H1 (cell line): ENCODE measurements around the gene POGLUT2. TPM values are rescaled to one million over a fixed set of nuclear protein-coding genes. Genes with fewer than 3 reads are reported as not detected.

ENCODE experiments used
- CTCF ChIA-PET: fragments of 300-600 bp; sonication (Branson Sonifier 250); formaldehyde crosslinking; loops from one replicate; lab custom pipeline; 2021; ENCODE audit not compliant: partially characterized antibody; lab: Charles Lee
- POLR2A ChIA-PET: fragments of 300-600 bp; sonication (Branson Sonifier 250); formaldehyde crosslinking; loops from one replicate; lab custom pipeline; 2021; ENCODE audit warnings: inconsistent platforms; ENCODE audit not compliant: partially characterized antibody; lab: Charles Lee
- DNase-seq, 2 experiments: peaks; one replicate each; pipeline versions ENCODE4 v3.0.0 to v3.0.0-alpha.2; 2010 to 2022; ENCODE audit warnings: low spot score in 2 of 2, low read depth in 1 of 2, mixed read lengths in 1 of 2
- FAIRE-seq: peaks from 2 replicates; lab custom pipeline; 2011; peaks lifted over from hg19 to GRCh38; lab: Jason Lieb, UNC
- H2AFZ ChIP-seq: 2 replicates; pipeline ENCODE4 v1.8.1; 2012; ENCODE audit warnings: low read length, inconsistent platforms
- H2AK5ac ChIP-seq: 2 replicates; pipeline ENCODE4 v1.6.1; 2013; ENCODE audit warnings: low read depth, low read length
- H2BK120ac ChIP-seq: replicated peaks from 2 replicates; pipeline ENCODE3; 2013; ENCODE audit warnings: low read depth, low read length, inconsistent platforms
- H2BK12ac ChIP-seq: 2 replicates; pipeline ENCODE4 v1.6.1; 2013; ENCODE audit warnings: low read depth, low read length
- H2BK15ac ChIP-seq: 2 replicates; pipeline ENCODE4 v1.6.1; 2013; ENCODE audit warnings: low read length
- H2BK20ac ChIP-seq: 2 replicates; pipeline ENCODE4 v1.6.1; 2013; ENCODE audit warnings: low read length
- H2BK5ac ChIP-seq: 2 replicates; pipeline ENCODE4 v1.6.1; 2013; ENCODE audit warnings: low read depth, low read length
- H3K14ac ChIP-seq: 2 replicates; pipeline ENCODE4 v1.6.1; 2013; ENCODE audit warnings: inconsistent platforms; ENCODE audit not compliant: insufficient read length
- H3K18ac ChIP-seq: 2 replicates; pipeline ENCODE4 v1.6.1; 2013; ENCODE audit warnings: low read length; ENCODE audit errors: extremely low read depth
- H3K23ac ChIP-seq: 2 replicates; pipeline ENCODE4 v1.6.1; 2013; ENCODE audit warnings: inconsistent platforms; ENCODE audit not compliant: insufficient read length
- H3K23me2 ChIP-seq: 2 replicates; pipeline ENCODE4 v1.6.1; 2013; ENCODE audit warnings: low read depth, low read length
- H3K27ac ChIP-seq: 2 replicates; pipeline ENCODE4 v1.6.1; 2011; ENCODE audit warnings: low read depth, low read length, inconsistent platforms
- H3K27me3 ChIP-seq, 4 experiments: replicated peaks in 1 of 4; 1 replicate in 1 of 4; 2 replicates in 3 of 4; pipeline versions ENCODE4 v1.6.1 to v1.8.1; 2011 to 2013; ENCODE audit warnings: low read length in 3 of 4, mild to moderate bottlenecking in 3 of 4, inconsistent platforms in 2 of 4, mixed read lengths in 2 of 4, moderate library complexity in 1 of 4; ENCODE audit not compliant: control insufficient read depth in 3 of 4, insufficient read depth in 3 of 4; ENCODE audit errors: extremely low read depth in 1 of 4
- H3K36me3 ChIP-seq, 4 experiments: 2 replicates each; pipeline versions ENCODE4 v1.6.1 to v1.8.1; 2011 to 2013; ENCODE audit warnings: mild to moderate bottlenecking in 4 of 4, low read length in 3 of 4, moderate library complexity in 2 of 4, control low read depth in 1 of 4, inconsistent platforms in 1 of 4; ENCODE audit not compliant: insufficient read depth in 4 of 4, control insufficient read depth in 2 of 4
- H3K4ac ChIP-seq: replicated peaks from 2 replicates; pipeline ENCODE3; 2013; ENCODE audit warnings: low read length, low read depth, mixed read lengths, inconsistent platforms; ENCODE audit not compliant: insufficient read length
- H3K4me1 ChIP-seq, 4 experiments: replicated peaks in 1 of 4; 1 replicate in 1 of 4; 2 replicates in 3 of 4; pipeline versions ENCODE4 v1.6.1 to v1.8.1; 2011 to 2013; ENCODE audit warnings: low read length in 3 of 4, inconsistent platforms in 2 of 4, mixed read lengths in 1 of 4; ENCODE audit not compliant: insufficient read depth in 4 of 4, control insufficient read depth in 3 of 4
- H3K4me2 ChIP-seq, 2 experiments: 2 replicates each; pipeline versions ENCODE4 v1.6.1 to v1.8.1; 2011 to 2013; ENCODE audit warnings: low read depth in 2 of 2, low read length in 2 of 2, control low read depth in 1 of 2, inconsistent platforms in 1 of 2, mild to moderate bottlenecking in 1 of 2; ENCODE audit not compliant: insufficient read depth in 1 of 2
- H3K4me3 ChIP-seq, 4 experiments: fragments of 200-600, 300-600 bp in 1 of 4; sonication (generic), shearing (Covaris generic), sonication (Bioruptor Twin) in 1 of 4; 2 replicates each; pipeline versions ENCODE4 v1.5.1 to v1.8.1; 2011 to 2016; ENCODE audit warnings: low read length in 4 of 4, low read depth in 3 of 4, control low read depth in 2 of 4, inconsistent platforms in 2 of 4, mild to moderate bottlenecking in 2 of 4, mixed read lengths in 1 of 4, moderate library complexity in 1 of 4; ENCODE audit not compliant: insufficient read depth in 2 of 4; ENCODE audit errors: extremely low read depth in 1 of 4
- H3K56ac ChIP-seq: replicated peaks from 2 replicates; pipeline ENCODE3; 2013; ENCODE audit warnings: low read depth, mild to moderate bottlenecking, mixed read lengths, low read length, inconsistent platforms; ENCODE audit not compliant: insufficient read length
- H3K79me1 ChIP-seq: 2 replicates; pipeline ENCODE4 v1.6.1; 2013; ENCODE audit warnings: low read depth, low read length, control low read depth
- H3K79me2 ChIP-seq, 2 experiments: 2 replicates each; pipeline versions ENCODE4 v1.6.1 to v1.8.1; 2012 to 2013; ENCODE audit warnings: low read length in 2 of 2, mild to moderate bottlenecking in 2 of 2, inconsistent platforms in 1 of 2; ENCODE audit not compliant: insufficient read depth in 2 of 2, control insufficient read depth in 1 of 2
- H3K9ac ChIP-seq, 4 experiments: replicated peaks in 1 of 4; 1 replicate in 1 of 4; 2 replicates in 3 of 4; pipeline versions ENCODE4 v1.6.1 to v1.8.1; 2011 to 2013; ENCODE audit warnings: low read depth in 3 of 4, low read length in 3 of 4, control low read depth in 2 of 4, mild to moderate bottlenecking in 2 of 4, moderate library complexity in 2 of 4, inconsistent platforms in 1 of 4; ENCODE audit errors: extremely low read depth in 1 of 4
- H3K9me3 ChIP-seq, 2 experiments: 2 replicates each; pipeline versions ENCODE4 v1.6.1 to v1.8.1; 2012 to 2013; ENCODE audit warnings: mild to moderate bottlenecking in 2 of 2, moderate library complexity in 2 of 2, control low read depth in 1 of 2, inconsistent platforms in 1 of 2, low read depth in 1 of 2, low read length in 1 of 2, mixed read lengths in 1 of 2; ENCODE audit not compliant: insufficient read depth in 2 of 2
- H4K20me1 ChIP-seq, 2 experiments: replicated peaks in 1 of 2; 2 replicates each; pipeline versions ENCODE3 to v1.8.1; 2011 to 2013; ENCODE audit warnings: inconsistent platforms in 2 of 2, low read length in 2 of 2, mild to moderate bottlenecking in 1 of 2; ENCODE audit not compliant: insufficient read depth in 2 of 2, control insufficient read depth in 1 of 2
- H4K5ac ChIP-seq: 2 replicates; pipeline ENCODE4 v1.6.1; 2013; ENCODE audit warnings: low read length, low read depth, mixed read lengths, inconsistent platforms; ENCODE audit not compliant: insufficient read length
- H4K8ac ChIP-seq: 2 replicates; pipeline ENCODE4 v1.8.0; 2013; ENCODE audit warnings: mild to moderate bottlenecking, moderate library complexity, low read length, inconsistent platforms; ENCODE audit not compliant: insufficient read depth; ENCODE audit errors: extremely low read depth
- H4K91ac ChIP-seq: replicated peaks from 2 replicates; pipeline ENCODE3; 2013; ENCODE audit warnings: low read length, mixed read lengths, inconsistent platforms; ENCODE audit not compliant: insufficient read length
- ATF2 ChIP-seq: IDR thresholded peaks from 2 replicates; pipeline ENCODE4 v1.6.1; 2012; ENCODE audit warnings: low read length, inconsistent platforms
- KDM4A ChIP-seq: IDR thresholded peaks from one replicate; pipeline ENCODE4 v1.7.1; 2012; ENCODE audit warnings: low read depth, mild to moderate bottlenecking, moderate library complexity, low read length, inconsistent platforms; ENCODE audit not compliant: severe bottlenecking
- WGBS, 2 experiments: shearing (Covaris generic) in 1 of 2; methylation state at CpG; one replicate each; pipeline versions ENCODE4 v1.1.6 to v1.1.7; 2013 to 2015; ENCODE audit warnings: low lambda C conversion rate in 2 of 2, mixed read lengths in 2 of 2, inconsistent platforms in 1 of 2, low coverage in 1 of 2, missing lambda C conversion rate in 1 of 2; ENCODE audit not compliant: insufficient replicate concordance in 2 of 2, insufficient coverage in 1 of 2, insufficient read length in 1 of 2; ENCODE audit errors: extremely low coverage in 1 of 2, missing lambda C conversion rate in 1 of 2; 5-methylcytosine and 5-hydroxymethylcytosine counted together
- polyA plus RNA-seq, 7 experiments: library from polyadenylated mRNA; depleted of rRNA in 3 of 7; stranded (reverse) in 5 of 7; unstranded in 2 of 7; fragments of >200 nt in 5 of 7; fragments of 200-250 nt in 2 of 7; gene quantifications; 1 replicate in 5 of 7; 2 replicates in 1 of 7; 4 replicates in 1 of 7; pipeline versions ENCODE4 v1.2.1 to v1.2.3, GENCODE V29; 2011 to 2013; ENCODE audit warnings: missing spikeins in 2 of 7, mixed read lengths in 2 of 7
- total RNA-seq: library from RNA; stranded (reverse); fragmentation: NEBNext Ultra II Directional; extraction: Animal tissue kit (Norgen Biotek cat#: 25700); gene quantifications from 2 replicates; pipeline ENCODE4 v1.2.1, GENCODE V29; 2021

POGLUT2 gene
- total and polyA plus RNA-seq, 2 of the 8 experiments (the other 6 are each of a cell fraction or from before 2014, with no cell fraction given) = 9.9 to 22.3 TPM

GRCh38 chr13:102845289-102845629 lies 46.5 kb upstream of the POGLUT2 start:
- peaks cover 7% of the 10 kb centered on the region; the same call in 1 of the 2 replicates for H3K23me2 ChIP-seq
- H2AFZ ChIP-seq = peak overlapping the region; percentile 90
- H3K18ac ChIP-seq = no peak overlapping the region
- POLR2A ChIA-PET = interaction anchor here (0.7 to 1.8 kb wide), 8 partner anchors 10 to 253 kb away, joined by 3 to 9 read pairs (median 4); partner anchors contain the start of genes TEX30 and TPP2
- peak overlapping the region; percentile 39 for H3K4ac ChIP-seq
- CTCF ChIA-PET = interaction anchor here (0.8 to 3.3 kb wide), 7 partner anchors 45 to 1120 kb away, joined by 3 to 14 read pairs (median 4); no protein-coding TSS in a partner anchor
- no peak overlapping the region for H2BK15ac ChIP-seq
- H4K91ac ChIP-seq = peak overlapping the region; percentile 73
- FAIRE-seq (no peak), DNase-seq (no peak)
- H2BK120ac ChIP-seq = no peak overlapping the region
- no peak overlapping the region for H2BK20ac ChIP-seq
- peak overlapping the region; percentile 18 for H4K5ac ChIP-seq
- peak overlapping the region; percentile 64 to 95 (median 90) for H3K4me3 ChIP-seq
- no peak overlapping the region for H3K14ac ChIP-seq
- H3K4me1 ChIP-seq = peaks cover 0 to 2% (median 0%) of the 10 kb centered on the region in 4 experiments; a peak in 1 of 7 replicates
- no peak overlapping the region for H2AK5ac ChIP-seq
- H3K23ac ChIP-seq = no peak overlapping the region
- no peaks in the 10 kb centered on the region for H3K36me3 ChIP-seq
- H3K27me3 ChIP-seq = no peaks in the 10 kb centered on the region
- peak overlapping the region; percentile 87 for H3K27ac ChIP-seq
- TF ChIP-seq ATF2 (no peak), KDM4A (no peak)
- H4K8ac ChIP-seq = peak overlapping the region; percentile 94
- no peak overlapping the region for H2BK12ac ChIP-seq
- WGBS, 2 experiments = 7% methylated on average over 13 of the region's 13 CpGs; no CpG with 5 or more reads in 1 of the 2 experiments
- peak overlapping the region; percentile 82 to 92 for H3K4me2 ChIP-seq
- peak overlapping the region in 3 of 4 experiments; percentile 71 to 77 (median 76); a peak in 6 of 7 replicates for H3K9ac ChIP-seq
- no peak overlapping the region for H2BK5ac ChIP-seq
- H3K9me3 ChIP-seq = no peaks in the 10 kb centered on the region
- 0 out of 2 replicates have a peak, but pooled peaks cover 2% of the 10 kb centered on the region for H3K79me1 ChIP-seq
- 0 out of 4 replicates have a peak, but pooled peaks cover 0 to 5% of the 10 kb centered on the region in 2 experiments for H3K79me2 ChIP-seq
- H3K56ac ChIP-seq = no peak overlapping the region
- H4K20me1 ChIP-seq = no peaks in the 10 kb centered on the region
